ENCODE measurements around the gene C6orf58.

C6orf58 gene

GRCh38 chr6:127576874-127577273 lies at the start of gene C6orf58:
Gene C6orf58 (plus strand): TSS chr6:127577174. CDS start chr6:127577186, 12 bp downstream.
- DNase-seq (ENCODE audit: low read depth in 2 of 2), result no peak

- no peak for DNase-seq (ENCODE audit: low read depth in 2 of 2)
Measured at GRCh38 chr6:127533011-127533410, 44.0 kb upstream of the C6orf58 start.

- DNase-seq (ENCODE audit: low read depth in 2 of 2), result no peak
Measured at GRCh38 chr6:127533736-127534135, 43.2 kb upstream of the C6orf58 start.

GRCh38 chr6:127538750-127539264 lies 38.2 kb upstream of the C6orf58 start:
- no peak for DNase-seq (ENCODE audit: low read depth in 2 of 2)

- DNase-seq (ENCODE audit: low read depth in 2 of 2), result no peak
Measured at GRCh38 chr6:127539272-127539671, 37.7 kb upstream of the C6orf58 start.

- no peak for DNase-seq (ENCODE audit: low read depth in 2 of 2)
Measured at GRCh38 chr6:127547215-127547614, 29.8 kb upstream of the C6orf58 start.

GRCh38 chr6:127547904-127548649 lies 28.9 kb upstream of the C6orf58 start:
- DNase-seq (ENCODE audit: low read depth in 2 of 2), result no peak

- DNase-seq (ENCODE audit: low read depth in 2 of 2), result no peak
Measured at GRCh38 chr6:127550403-127550802, 26.6 kb upstream of the C6orf58 start.

- no peak for DNase-seq (ENCODE audit: low read depth in 2 of 2)
Measured at GRCh38 chr6:127554435-127555006, 22.5 kb upstream of the C6orf58 start.

GRCh38 chr6:127561660-127562059 lies 15.3 kb upstream of the C6orf58 start:
- no peak for DNase-seq (ENCODE audit: low read depth in 2 of 2)

GRCh38 chr6:127564761-127565160 lies 12.2 kb upstream of the C6orf58 start:
- DNase-seq (ENCODE audit: low read depth in 2 of 2), result no peak

- DNase-seq (ENCODE audit: low read depth in 2 of 2), result no peak
Measured at GRCh38 chr6:127566119-127566518, 10.9 kb upstream of the C6orf58 start.

GRCh38 chr6:127566651-127567050 lies 10.3 kb upstream of the C6orf58 start:
- no peak for DNase-seq (ENCODE audit: low read depth in 2 of 2)

GRCh38 chr6:127567476-127567875 lies 9.5 kb upstream of the C6orf58 start:
- no peak for DNase-seq (ENCODE audit: low read depth in 2 of 2)

GRCh38 chr6:127570739-127571389 lies 6.1 kb upstream of the C6orf58 start:
- DNase-seq (ENCODE audit: low read depth in 2 of 2), result no peak

GRCh38 chr6:127578900-127579299 lies 1.9 kb downstream of the C6orf58 start:
- no peak for DNase-seq (ENCODE audit: low read depth in 2 of 2)

GRCh38 chr6:127581576-127581975 lies 4.6 kb downstream of the C6orf58 start:
- no peak for DNase-seq (ENCODE audit: low read depth in 2 of 2)

GRCh38 chr6:127582777-127583462 lies 5.9 kb downstream of the C6orf58 start:
- DNase-seq (ENCODE audit: low read depth in 2 of 2), result no peak

GRCh38 chr6:127585123-127585522 lies 8.1 kb downstream of the C6orf58 start:
- no peak for DNase-seq (ENCODE audit: low read depth in 2 of 2)

- no peak for DNase-seq (ENCODE audit: low read depth in 2 of 2)
Measured at GRCh38 chr6:127586372-127586771, 9.4 kb downstream of the C6orf58 start.

GRCh38 chr6:127587875-127588274 lies 10.9 kb downstream of the C6orf58 start:
- no peak for DNase-seq (ENCODE audit: low read depth in 2 of 2)

GRCh38 chr6:127589135-127589534 lies 12.2 kb downstream of the C6orf58 start:
- DNase-seq (ENCODE audit: low read depth in 2 of 2), result no peak

Data from stimulated activated CD8-positive, alpha-beta memory T cell treated with anti-CD3 and anti-CD28 coated beads, Interleukin-15, amount 100 ng/mL, for 4 hours (primary cell).